Heart left ventricle (tissue), 16 donors: ENCODE data around the gene RAB6D. TPM values are rescaled to one million over a fixed set of nuclear protein-coding genes. Genes with fewer than 3 reads are reported as not detected.
A peak's percentile ranks its signal among the peaks of the same experiment; 100 is the strongest.
"Not testable (repeated sequence)": the region's sequence is repeated elsewhere in the genome, so short reads cannot be mapped to it uniquely, and the experiment has no call there.

Experiments
- ATAC-seq, 4 donors: fragments of 200-7000 bp; cut with Tn5 transposase; one replicate each; pipeline ENCODE4 v1.9.1; 2020 to 2022; ENCODE audit warnings: moderate library complexity in 4 of 4, mild to moderate bottlenecking in 3 of 4, moderate number of reproducible peaks in 1 of 4
- DNase-seq, 5 donors: peaks; one replicate each; pipeline ENCODE4 v3.0.0-alpha.2; 2020
- H3K27ac ChIP-seq, 12 donors: fragments of 200-600 bp; sonication (generic) in 4 of 12; one replicate each; pipeline versions ENCODE4 v1.5.0 to v1.8.0; 2016 to 2022; ENCODE audit warnings: mild to moderate bottlenecking in 2 of 12
- H3K27me3 ChIP-seq, 9 donors: fragments of 200-600 bp; sonication (generic) in 2 of 9; one replicate each; pipeline versions ENCODE4 v1.5.1 to v1.8.0; 2016 to 2022; ENCODE audit warnings: mild to moderate bottlenecking in 3 of 9
- H3K36me3 ChIP-seq, 9 donors: fragments of 200-600 bp; sonication (generic) in 2 of 9; one replicate each; pipeline versions ENCODE4 v1.5.0 to v1.8.0; 2018 to 2022; ENCODE audit warnings: mild to moderate bottlenecking in 2 of 9
- H3K4me1 ChIP-seq, 12 donors: fragments of 200-600 bp; sonication (generic) in 4 of 12; one replicate each; pipeline versions ENCODE4 v1.5.0 to v1.8.0; 2016 to 2022; ENCODE audit warnings: mild to moderate bottlenecking in 3 of 12
- H3K4me3 ChIP-seq, 12 donors: fragments of 200-600 bp; sonication (generic) in 4 of 12; one replicate each; pipeline versions ENCODE4 v1.5.0 to v1.8.0; 2017 to 2022; ENCODE audit warnings: mild to moderate bottlenecking in 9 of 12, moderate library complexity in 4 of 12
- H3K9me3 ChIP-seq, 12 donors: fragments of 200-600 bp; sonication (generic) in 4 of 12; one replicate each; pipeline versions ENCODE4 v1.5.0 to v1.8.0; 2016 to 2022; ENCODE audit warnings: mild to moderate bottlenecking in 1 of 12
- POLR2A ChIP-seq, 2 donors: fragments of 450-650 bp; IDR thresholded peaks; one replicate each; pipeline ENCODE4 v1.6.1; 2017; ENCODE audit warnings: antibody characterized with exemption in 2 of 2, mild to moderate bottlenecking in 2 of 2, moderate library complexity in 2 of 2
- WGBS, 4 donors: extraction: QIAGEN DNeasy Blood & Tissue Kit in 2 of 4; methylation state at CpG; one replicate each; pipeline versions ENCODE4 v1.1.5 to v1.1.7; 2013 to 2018; 5-methylcytosine and 5-hydroxymethylcytosine counted together
- intact Hi-C, 10 donors: fragments of 100-400 bp; cut with DNase I; formaldehyde crosslinking; loops; one replicate each; pipeline versions ENCODE4 v1.11.1 to v1.14.2; 2022
- polyA plus RNA-seq, 2 donors: library from polyadenylated mRNA; stranded (reverse); fragments of 200-250 nt; gene quantifications; one replicate each; pipeline ENCODE4 v1.2.3, GENCODE V29; 2013
- total RNA-seq, 9 donors: library from RNA; depleted of rRNA in 2 of 9; stranded (reverse); fragments of >200 nt in 2 of 9; fragmentation: NEBNext Ultra II Directional in 3 of 9; extraction: Animal tissue kit (Norgen Biotek cat#: 25700) in 3 of 9; gene quantifications; one replicate each; pipeline versions ENCODE4 v1.1.0 to v1.2.4, GENCODE V29; 2016 to 2023
- TF ChIP-seq, protein P1 (sequence below), 12 donors: fragments of 200-600 bp; sonication (generic) in 4 of 12; IDR thresholded peaks; one replicate each; pipeline versions ENCODE4 v1.5.0 to v1.8.0; 2018 to 2022; ENCODE audit warnings: antibody characterized with exemption in 12 of 12, mild to moderate bottlenecking in 5 of 12
- donor health status: ischemic (EF 13 %, LVEDD 7.1; RV severe dilation, severe dysfunction).
- donor health status: healthy with polysubstance abuse.
- donor health status: DM: no; HTN: yes; CAD: no.
- donor health status: DM: no; HTN: no; CAD: no.
- donor health status: ischemic (EF 25% LVEDD 6.9; RV normal size, moderate dysfunction).
- donor health status: ischemic (EF 25% LVEDD 5.7; RV mildly dilated, moderate dysfunction).
- donor health status: healthy.
- donor health status: DM: yes; HTN: yes; CAD: no.
- donor health status: ischemic (EF 35%, LVEDD 5.7; RV mildly dilated, moderate dysfunction).
- donor health status: nonischemic (EF 11% LVEDD 7.7; RV severe dilation, severe dysfunction).
- donor health status: DM: yes; HTN: yes; CAD: no.
- donor health status: PGD.
- donor health status: ischemic (EF 29% LVEDD 5.4; RV normal size, mild dysfunction).
- donor health status: nonischemic (EF 23%, LVEDD 6.1; RV moderate dilation, normal function).

RAB6D gene
- total and polyA plus RNA-seq, 11 donors, result 0.11 to 0.18 (median 0.13) TPM; not detected in 7

- intact Hi-C loops, result no loop called here
- peak in 3 of 4 donors; percentile 52 to 77 (median 53) for ATAC-seq
- Histone ChIP-seq H3K36me3 (no peaks in the 10 kb centered on the region), H3K27me3 (peaks cover 0 to 15% (median 5%) of the 10 kb centered on the region in 9 donors), H3K4me3 (peak overlapping the region in 4 of 12 donors; percentile 18 to 37 (median 22)), H3K9me3 (no peaks in the 10 kb centered on the region), H3K27ac (no peak overlapping the region), H3K4me1 (peaks cover 0 to 13% (median 0%) of the 10 kb centered on the region in 12 donors)
- DNase-seq, result no peak
- 26 to 54% (median 38%) methylated on average over 22 to 45 of the region's 45 CpGs for WGBS, 4 donors
- TF ChIP-seq POLR2A (IDR thresholded peaks at IDR 0.05), result no peak
- TF ChIP-seq, protein P1, sequence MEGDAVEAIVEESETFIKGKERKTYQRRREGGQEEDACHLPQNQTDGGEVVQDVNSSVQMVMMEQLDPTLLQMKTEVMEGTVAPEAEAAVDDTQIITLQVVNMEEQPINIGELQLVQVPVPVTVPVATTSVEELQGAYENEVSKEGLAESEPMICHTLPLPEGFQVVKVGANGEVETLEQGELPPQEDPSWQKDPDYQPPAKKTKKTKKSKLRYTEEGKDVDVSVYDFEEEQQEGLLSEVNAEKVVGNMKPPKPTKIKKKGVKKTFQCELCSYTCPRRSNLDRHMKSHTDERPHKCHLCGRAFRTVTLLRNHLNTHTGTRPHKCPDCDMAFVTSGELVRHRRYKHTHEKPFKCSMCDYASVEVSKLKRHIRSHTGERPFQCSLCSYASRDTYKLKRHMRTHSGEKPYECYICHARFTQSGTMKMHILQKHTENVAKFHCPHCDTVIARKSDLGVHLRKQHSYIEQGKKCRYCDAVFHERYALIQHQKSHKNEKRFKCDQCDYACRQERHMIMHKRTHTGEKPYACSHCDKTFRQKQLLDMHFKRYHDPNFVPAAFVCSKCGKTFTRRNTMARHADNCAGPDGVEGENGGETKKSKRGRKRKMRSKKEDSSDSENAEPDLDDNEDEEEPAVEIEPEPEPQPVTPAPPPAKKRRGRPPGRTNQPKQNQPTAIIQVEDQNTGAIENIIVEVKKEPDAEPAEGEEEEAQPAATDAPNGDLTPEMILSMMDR (IDR thresholded peaks at IDR 0.05), result no peak
Measured at GRCh38 chr2:131394147-131394931, 30.4 kb upstream of the RAB6D start.

DNA sequence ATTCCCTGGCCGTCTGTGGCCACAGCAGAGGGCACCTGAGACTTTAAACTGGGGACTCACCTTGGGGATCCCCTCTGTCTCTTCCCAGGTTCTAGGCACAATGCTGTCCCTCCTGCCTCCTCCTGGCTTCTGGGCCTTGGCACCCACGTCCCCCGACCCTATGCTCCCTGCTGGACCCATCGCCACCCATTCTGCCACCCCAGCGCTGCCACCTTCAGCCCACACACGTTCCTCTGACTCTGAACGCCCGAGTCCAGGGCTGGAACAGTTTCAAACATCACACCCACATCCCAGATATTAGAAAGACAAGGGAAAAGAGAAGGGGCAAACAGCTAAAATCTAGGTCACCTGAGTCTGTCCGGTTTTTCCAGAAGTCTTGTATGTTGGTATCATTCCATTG lies 28.0 kb upstream of the RAB6D start:
- H3K4me3 ChIP-seq, DNase-seq, H3K27ac ChIP-seq, intact Hi-C loops, H3K9me3 ChIP-seq, H3K36me3 ChIP-seq, H3K27me3 ChIP-seq, ATAC-seq: not testable (repeated sequence)
- WGBS, 4 donors, result 62 to 81% (median 76%) methylated on average over 8 to 9 of the region's 9 CpGs
- peaks cover 0 to 13% (median 0%) of the 10 kb centered on the region in 12 donors for H3K4me1 ChIP-seq

DNA sequence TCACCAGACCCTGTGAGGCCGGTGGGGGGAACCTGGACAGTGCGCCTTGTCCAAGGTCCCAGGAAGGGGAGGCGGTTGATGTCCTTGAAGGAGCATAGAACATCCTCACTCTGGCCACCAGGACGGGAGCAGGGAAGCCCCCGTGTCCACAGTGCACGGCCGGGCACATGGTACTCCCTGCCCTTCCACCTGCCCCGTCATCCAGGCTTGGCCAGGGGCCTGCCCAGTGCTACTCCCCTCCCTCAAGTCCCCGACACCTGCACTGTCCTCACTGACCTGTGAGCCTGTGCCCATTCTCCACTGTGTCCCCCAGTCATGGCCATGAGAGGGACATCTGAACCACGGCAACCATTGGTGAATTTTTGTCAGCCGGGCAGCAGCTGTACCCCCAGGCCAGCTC lies 27.5 kb upstream of the RAB6D start:
- H3K36me3 ChIP-seq, H3K4me3 ChIP-seq, H3K27me3 ChIP-seq, DNase-seq, H3K27ac ChIP-seq, H3K9me3 ChIP-seq, intact Hi-C loops: not testable (repeated sequence)
- H3K4me1 ChIP-seq, result peaks cover 0 to 13% (median 0%) of the 10 kb centered on the region in 12 donors
- ATAC-seq, result peak in 1 of 4 donors; percentile 4
- 88 to 96% (median 90%) methylated on average over 4 to 11 of the region's 11 CpGs for WGBS, 4 donors

- H3K36me3 ChIP-seq, intact Hi-C loops, DNase-seq, H3K9me3 ChIP-seq, H3K4me3 ChIP-seq, H3K27me3 ChIP-seq, H3K27ac ChIP-seq: not testable (repeated sequence)
- peaks cover 0 to 13% (median 0%) of the 10 kb centered on the region in 12 donors for H3K4me1 ChIP-seq
- 74 to 86% (median 76%) methylated on average over 6 to 9 of the region's 9 CpGs for WGBS, 4 donors
- peak; percentile 30 to 52 (median 47) for ATAC-seq
Measured at GRCh38 chr2:131390495-131391130, 26.6 kb upstream of the RAB6D start.

GRCh38 chr2:131389657-131390056 lies 25.7 kb upstream of the RAB6D start:
- intact Hi-C loops, result no loop called here
- DNase-seq, result no peak
- peaks cover 0 to 4% (median 2%) of the 10 kb centered on the region in 9 donors for H3K27me3 ChIP-seq
- no peaks in the 10 kb centered on the region for H3K36me3 ChIP-seq
- no peaks in the 10 kb centered on the region for H3K9me3 ChIP-seq
- TF ChIP-seq, protein P1 (IDR thresholded peaks at IDR 0.05), result no peak
- TF ChIP-seq POLR2A (IDR thresholded peaks at IDR 0.05), result no peak
- no peak overlapping the region for H3K4me3 ChIP-seq
- H3K4me1 ChIP-seq, result peaks cover 0 to 5% (median 0%) of the 10 kb centered on the region in 12 donors
- ATAC-seq, result no peak
- no peak overlapping the region for H3K27ac ChIP-seq
- WGBS, 4 donors, result 89 to 93% (median 92%) methylated on average over 10 of the region's 10 CpGs

DNA sequence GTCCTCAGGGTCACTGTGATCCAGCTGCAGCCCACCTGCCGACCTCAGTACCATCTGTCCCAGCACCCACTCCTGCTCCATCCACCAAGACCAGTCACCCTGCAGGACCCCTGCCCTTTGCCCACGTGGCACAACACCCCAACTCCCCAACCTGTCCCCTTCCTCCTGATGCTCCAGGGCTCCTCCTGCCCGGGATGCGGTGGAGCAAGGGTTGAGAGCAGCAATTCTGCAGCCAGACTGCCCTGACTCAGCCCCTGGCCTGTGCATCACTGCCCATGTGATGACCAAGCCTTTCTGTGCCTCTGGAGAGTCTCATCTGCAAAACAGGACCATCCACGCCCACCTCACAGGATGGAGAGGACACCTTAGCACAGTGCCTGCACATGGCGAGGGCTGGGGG lies 24.9 kb upstream of the RAB6D start:
- H3K36me3 ChIP-seq, intact Hi-C loops, H3K4me3 ChIP-seq, ATAC-seq, DNase-seq, H3K9me3 ChIP-seq, H3K27me3 ChIP-seq, H3K4me1 ChIP-seq, H3K27ac ChIP-seq: not testable (repeated sequence)
- WGBS, 4 donors, result 64 to 70% (median 68%) methylated on average over 4 to 6 of the region's 6 CpGs

- intact Hi-C loops, H3K4me3 ChIP-seq, H3K36me3 ChIP-seq, ATAC-seq, H3K9me3 ChIP-seq, H3K27ac ChIP-seq, H3K27me3 ChIP-seq, DNase-seq, H3K4me1 ChIP-seq: not testable (repeated sequence)
- WGBS, 4 donors, result 91 to 98% (median 96%) methylated on average over 1 of the region's 1 CpG
Measured at GRCh38 chr2:131373111-131373510, 9.1 kb upstream of the RAB6D start.
